Pons (tissue), 1 donor: ENCODE measurements around the gene TEC.

Source experiments
- DNase-seq: peaks from one replicate; pipeline ENCODE4 v3.0.0-alpha.2; 2016; ENCODE audit warnings: low spot score

TEC gene

GRCh38 chr4:48269861-48270522 lies 354 bp upstream of the TEC start:
- DNase-seq, result peak; percentile 28

GRCh38 chr4:48267574-48267973 lies 2.1 kb downstream of the TEC start:
- no peak for DNase-seq

GRCh38 chr4:48266781-48267180 lies 2.9 kb downstream of the TEC start:
- no peak for DNase-seq

GRCh38 chr4:48262926-48263325 lies 6.7 kb downstream of the TEC start:
- no peak for DNase-seq

- DNase-seq, result no peak
Measured at GRCh38 chr4:48262484-48262883, 7.2 kb downstream of the TEC start.

GRCh38 chr4:48261281-48261680 lies 8.4 kb downstream of the TEC start:
- no peak for DNase-seq

GRCh38 chr4:48259748-48260147 lies 9.9 kb downstream of the TEC start:
- DNase-seq, result no peak

GRCh38 chr4:48258845-48259397 lies 10.7 kb downstream of the TEC start:
- no peak for DNase-seq

GRCh38 chr4:48255959-48256342 lies 13.7 kb downstream of the TEC start:
- DNase-seq, result no peak

- no peak for DNase-seq
Measured at GRCh38 chr4:48255072-48255958, 14.3 kb downstream of the TEC start.

GRCh38 chr4:48254381-48255071 lies 15.1 kb downstream of the TEC start:
- no peak for DNase-seq

- DNase-seq, result no peak
Measured at GRCh38 chr4:48252313-48252712, 17.3 kb downstream of the TEC start.

- DNase-seq, result no peak
Measured at GRCh38 chr4:48250980-48251379, 18.7 kb downstream of the TEC start.

GRCh38 chr4:48250343-48250742 lies 19.3 kb downstream of the TEC start:
- DNase-seq, result no peak

- no peak for DNase-seq
Measured at GRCh38 chr4:48249378-48249777, 20.3 kb downstream of the TEC start.

GRCh38 chr4:48248559-48248953 lies 21.1 kb downstream of the TEC start:
- DNase-seq, result no peak

GRCh38 chr4:48247878-48248558 lies 21.6 kb downstream of the TEC start:
- no peak for DNase-seq

GRCh38 chr4:48247142-48247877 lies 22.3 kb downstream of the TEC start:
- no peak for DNase-seq

- no peak for DNase-seq
Measured at GRCh38 chr4:48244665-48245064, 25.0 kb downstream of the TEC start.

GRCh38 chr4:48243887-48244286 lies 25.8 kb downstream of the TEC start:
- no peak for DNase-seq

- DNase-seq, result no peak
Measured at GRCh38 chr4:48243429-48243828, 26.2 kb downstream of the TEC start.
